HG03135 (cell line): Measurements from ENCODE around the gene ZDHHC5.
"Not testable (repeated sequence)": the region's sequence is repeated elsewhere in the genome, so short reads cannot be mapped to it uniquely, and the experiment has no call there.

Source experiments
- ATAC-seq: cut with Tn5 transposase; IDR thresholded peaks from one replicate; pipeline ENCODE4 v1.9.1; 2021; ENCODE audit warnings: mild to moderate bottlenecking, moderate library complexity; ENCODE audit not compliant: unreplicated experiment

Gene ZDHHC5

DNA sequence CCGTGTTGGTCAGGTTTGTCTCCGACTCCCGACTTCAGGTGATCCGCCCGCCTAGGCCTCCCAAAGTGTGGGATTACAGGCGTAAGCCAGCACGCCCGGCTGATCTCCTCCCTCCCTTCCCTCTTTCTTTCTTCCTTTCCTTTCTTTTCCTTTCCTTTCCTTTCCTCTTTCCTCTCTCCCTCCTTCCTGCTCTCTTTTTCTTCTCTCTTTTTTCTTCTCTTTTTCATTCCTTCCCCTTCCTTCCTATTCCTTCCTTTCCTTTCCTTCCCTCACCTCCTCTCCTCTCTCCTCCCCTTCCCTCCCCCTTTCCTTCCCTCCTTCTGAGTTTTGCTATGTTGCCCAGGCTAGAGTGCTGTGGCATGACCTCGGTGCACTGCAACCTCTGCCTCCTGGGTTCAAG lies 3.9 kb upstream of the ZDHHC5 start:
- ATAC-seq, result no peak

DNA sequence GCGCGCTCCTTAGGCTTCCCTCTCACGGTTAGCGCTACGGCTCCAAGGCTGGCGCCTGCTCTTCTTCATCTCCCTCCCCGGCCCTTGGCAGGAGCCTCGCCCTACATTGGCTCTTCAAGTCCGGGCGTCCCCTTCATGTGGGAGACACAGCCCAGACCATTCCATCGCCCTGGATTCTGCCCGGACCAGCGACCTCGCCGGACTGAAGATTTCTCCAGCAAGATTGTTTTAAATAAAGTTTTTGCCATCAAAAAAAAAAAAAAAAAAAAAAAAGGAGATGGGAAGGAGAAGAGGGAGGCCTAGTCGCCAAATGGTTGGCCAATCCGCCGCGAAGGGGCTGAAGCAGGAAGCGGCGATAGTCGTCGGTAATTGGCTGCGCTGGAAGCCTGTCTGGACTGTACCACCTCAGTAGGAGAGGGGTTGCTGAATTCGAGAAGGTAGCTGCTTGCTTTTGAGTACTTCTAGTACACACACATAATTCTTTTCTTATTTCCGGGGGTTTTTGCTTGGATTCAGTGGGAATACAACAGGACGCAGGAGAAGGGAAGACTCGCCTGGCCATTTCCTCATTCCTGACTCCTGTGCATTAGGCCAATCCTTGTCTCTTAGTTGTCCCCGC lies 688 bp upstream of the ZDHHC5 start:
- ATAC-seq, result peak; percentile 67

DNA sequence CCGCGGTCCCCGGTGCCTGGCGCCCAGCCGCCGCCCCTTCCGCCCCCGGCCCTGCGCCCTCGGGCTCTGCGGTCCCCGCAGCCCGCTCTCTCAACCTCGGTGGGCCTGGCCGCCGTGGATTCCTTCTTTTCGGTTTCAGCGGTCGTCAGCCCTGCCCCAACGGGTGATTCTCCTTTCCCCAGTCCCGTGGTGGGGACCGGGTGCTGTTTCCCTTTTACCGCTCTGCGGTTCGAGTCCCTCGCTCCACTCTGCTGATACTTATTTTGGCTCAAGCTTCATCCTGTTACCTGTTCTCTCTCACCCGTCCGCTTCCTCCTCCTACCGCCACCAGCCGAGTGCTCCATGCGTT lies 494 bp downstream of the ZDHHC5 start:
- peak; percentile 14 for ATAC-seq

DNA sequence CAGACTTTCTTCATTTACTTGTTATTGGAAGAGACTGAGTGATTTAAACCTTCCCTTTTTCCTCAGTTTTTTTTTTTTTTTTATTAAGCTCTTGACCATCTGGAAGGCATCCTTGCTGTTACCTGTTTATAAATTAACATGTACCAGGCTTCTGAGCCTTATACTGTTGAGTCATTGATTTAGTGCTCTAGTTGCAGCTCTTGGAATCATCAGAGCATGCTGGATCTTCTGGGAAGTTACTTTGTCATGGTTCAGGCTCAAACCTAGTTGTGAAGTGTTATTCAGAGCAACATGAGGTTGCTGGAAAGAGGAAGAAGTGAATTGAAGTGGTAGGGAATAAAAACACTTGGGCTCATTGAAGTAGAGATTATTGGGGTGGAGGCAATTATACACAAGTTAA lies 6.3 kb downstream of the ZDHHC5 start:
- no peak for ATAC-seq

DNA sequence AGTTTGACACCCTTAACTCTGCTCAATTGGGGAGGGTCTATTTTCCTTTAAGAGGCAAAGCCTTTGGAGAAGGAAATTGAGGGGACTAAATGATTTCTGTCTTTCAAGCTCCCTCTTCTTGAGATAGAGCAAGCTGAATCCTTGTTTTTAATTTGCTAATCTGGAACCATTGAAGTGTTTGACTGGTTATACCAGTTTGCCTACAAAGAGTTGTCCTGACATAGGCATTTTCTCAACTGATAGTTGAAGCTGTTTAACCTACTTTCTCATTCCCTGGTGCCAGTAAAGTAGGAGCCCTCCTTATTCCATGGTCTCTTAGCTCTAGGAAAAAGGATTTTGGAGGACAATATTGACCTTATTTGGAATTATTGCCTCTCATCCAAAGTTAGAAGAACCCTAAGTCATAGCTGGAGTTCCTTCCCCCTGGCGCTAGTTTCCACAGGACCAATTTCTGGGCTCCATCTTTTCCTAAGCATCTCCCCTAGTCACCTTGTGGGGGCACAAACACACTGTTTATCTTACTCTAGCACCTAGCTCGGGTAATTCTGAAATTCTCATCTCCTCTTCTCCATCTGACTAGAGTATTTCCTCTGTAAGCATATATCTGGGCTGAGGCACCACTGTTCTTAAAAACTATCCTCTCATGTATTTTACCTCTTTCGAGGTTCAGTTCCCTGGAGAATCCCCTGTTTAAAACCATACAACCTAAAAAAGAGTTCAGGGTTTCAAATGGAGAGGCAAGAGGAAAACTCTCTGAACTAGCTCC lies 7.4 kb downstream of the ZDHHC5 start:
- ATAC-seq, result no peak

DNA sequence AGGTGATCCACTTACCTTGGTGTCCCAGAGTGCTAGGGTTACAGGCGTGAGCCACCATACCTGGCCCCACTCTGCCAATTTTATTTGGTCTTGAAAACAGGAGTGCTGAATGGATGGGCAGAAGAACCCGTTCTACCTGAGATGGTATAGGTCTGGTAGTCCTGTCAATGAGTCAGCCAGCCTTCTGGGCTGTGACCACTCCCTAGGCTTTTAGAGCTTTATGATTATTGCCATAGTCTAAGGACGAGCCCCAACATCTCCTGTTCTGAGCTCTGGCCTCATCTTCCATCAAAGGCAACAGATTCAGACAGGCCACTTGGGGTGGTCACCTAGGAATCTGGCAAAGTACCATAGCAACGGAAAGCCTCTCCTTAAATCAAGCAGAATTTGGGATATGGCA lies 11.5 kb downstream of the ZDHHC5 start:
- no peak for ATAC-seq

DNA sequence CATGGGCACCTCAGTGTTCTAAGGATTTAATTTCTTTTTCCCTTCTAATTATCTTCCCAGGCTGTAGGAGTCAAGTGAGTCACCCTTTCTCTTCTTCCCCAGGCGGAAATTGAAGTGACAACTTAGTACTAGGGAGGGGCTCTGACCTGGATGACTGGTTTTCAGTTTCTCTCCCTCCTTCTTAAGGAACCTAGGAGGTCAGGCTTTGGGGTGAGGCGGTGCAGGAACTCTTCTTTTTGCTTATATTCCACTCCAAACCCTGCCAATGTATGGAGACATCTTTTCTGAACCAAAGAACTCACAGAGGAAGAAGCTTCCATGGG lies 12.6 kb downstream of the ZDHHC5 start:
- no peak for ATAC-seq

DNA sequence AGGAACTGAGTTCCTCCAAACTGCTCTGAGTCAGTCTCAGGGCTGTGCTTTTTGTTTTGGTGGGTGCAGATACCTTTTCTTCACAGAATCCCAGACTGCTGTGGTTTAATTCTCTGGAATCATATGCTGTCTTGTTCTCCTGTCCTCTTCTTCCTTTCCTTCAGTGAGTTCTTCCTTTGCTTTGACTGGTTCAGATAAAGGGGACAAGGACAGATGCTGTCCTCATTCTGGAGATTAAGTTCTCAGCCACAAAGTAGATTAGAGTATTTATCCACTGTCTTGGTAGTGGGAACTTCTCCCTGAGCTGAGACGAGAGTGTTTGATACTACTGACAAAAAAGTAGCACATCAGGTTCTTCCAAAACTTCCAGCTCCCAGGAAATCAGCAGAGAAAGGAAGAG lies 13.3 kb downstream of the ZDHHC5 start:
- no peak for ATAC-seq

DNA sequence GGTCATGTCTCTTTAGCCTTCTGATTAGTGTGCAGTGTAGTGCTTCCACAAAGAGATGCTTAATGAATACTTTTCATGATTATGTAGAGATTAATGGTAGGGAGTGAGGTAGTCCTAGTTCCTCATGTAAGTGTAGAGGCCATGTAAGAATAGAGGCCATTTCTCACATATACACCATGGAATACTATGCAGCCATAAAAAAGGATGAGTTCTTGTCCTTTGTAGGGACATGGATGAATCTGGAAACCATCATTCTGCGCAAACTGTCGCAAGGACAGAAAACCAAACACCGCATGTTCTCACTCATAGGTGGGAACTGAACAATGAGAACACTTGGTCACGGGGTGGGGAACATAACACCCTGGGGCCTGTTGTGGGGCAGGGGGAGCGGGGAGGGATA lies 22.6 kb downstream of the ZDHHC5 start:
- not testable (repeated sequence) for ATAC-seq

DNA sequence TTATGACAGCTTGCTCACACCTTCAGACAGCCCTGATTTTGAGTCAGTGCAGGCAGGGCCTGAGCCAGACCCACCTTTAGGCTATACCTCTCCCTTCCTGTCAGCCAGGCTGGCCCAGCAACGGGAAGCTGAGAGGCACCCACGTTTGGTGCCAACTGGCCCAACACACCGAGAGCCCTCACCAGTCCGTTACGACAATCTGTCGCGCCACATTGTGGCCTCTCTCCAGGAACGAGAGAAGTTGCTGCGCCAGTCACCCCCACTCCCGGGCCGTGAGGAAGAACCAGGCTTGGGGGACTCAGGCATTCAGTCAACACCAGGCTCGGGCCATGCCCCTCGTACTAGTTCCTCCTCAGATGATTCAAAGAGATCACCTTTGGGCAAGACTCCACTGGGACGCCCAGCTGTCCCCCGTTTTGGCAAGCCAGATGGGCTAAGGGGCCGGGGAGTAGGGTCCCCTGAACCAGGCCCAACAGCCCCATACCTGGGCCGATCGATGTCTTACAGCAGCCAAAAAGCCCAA lies 31.0 kb downstream of the ZDHHC5 start:
- no peak for ATAC-seq

DNA sequence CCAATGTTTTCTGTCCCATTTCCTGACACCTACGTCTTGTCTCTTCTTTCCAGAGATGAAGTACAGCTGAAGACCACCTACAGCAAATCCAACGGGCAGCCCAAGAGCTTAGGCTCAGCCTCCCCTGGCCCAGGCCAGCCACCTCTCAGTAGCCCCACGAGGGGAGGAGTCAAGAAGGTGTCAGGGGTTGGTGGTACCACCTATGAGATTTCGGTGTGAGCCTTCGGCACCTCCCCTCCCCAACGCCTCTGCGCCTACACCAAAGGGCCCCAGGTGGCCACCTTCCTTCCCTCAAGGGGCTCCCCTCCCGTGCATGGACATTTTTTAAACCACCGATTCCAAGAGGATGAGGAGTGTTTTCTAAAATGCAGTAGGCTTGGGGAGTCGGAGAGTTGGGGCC lies 31.9 kb downstream of the ZDHHC5 start:
- ATAC-seq, result no peak

DNA sequence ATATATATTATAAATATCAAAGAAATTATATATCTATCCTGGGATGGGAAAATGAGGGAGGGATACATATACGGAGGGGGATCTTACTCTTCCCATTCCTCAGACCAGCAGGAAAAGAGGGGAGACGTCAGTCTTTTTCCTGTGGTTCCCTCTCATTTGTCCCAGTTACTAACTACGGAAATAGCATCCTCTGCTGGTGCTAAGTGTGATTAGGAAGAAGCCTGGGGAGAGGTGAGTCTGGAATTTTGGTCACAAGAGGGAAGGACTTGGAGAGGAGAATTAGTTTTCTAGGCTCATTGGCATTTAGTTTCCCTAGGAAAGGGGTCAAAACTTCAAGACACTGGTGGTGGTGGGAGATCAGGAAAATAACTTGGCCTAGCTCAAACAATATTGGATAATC lies 32.5 kb downstream of the ZDHHC5 start:
- ATAC-seq, result no peak

DNA sequence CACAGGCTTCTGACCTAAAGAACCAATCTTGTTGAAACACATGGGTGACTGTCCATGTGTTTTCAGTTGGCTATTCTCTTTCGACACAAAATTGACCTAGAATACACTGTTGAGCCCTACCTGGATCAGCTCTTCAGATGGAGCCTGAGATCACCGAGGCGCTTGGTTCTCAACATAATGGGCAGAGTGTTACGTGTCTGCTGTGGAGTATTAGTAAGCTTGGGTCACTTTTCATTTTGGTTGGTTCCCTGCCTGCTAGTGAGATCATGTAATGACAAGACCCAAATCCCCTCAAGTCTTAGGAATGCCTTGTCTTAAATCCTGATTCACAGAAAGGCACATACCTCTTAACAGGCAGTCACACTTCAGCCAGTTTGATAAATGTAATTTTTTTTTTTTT lies 35.4 kb downstream of the ZDHHC5 start:
- ATAC-seq, result no peak

DNA sequence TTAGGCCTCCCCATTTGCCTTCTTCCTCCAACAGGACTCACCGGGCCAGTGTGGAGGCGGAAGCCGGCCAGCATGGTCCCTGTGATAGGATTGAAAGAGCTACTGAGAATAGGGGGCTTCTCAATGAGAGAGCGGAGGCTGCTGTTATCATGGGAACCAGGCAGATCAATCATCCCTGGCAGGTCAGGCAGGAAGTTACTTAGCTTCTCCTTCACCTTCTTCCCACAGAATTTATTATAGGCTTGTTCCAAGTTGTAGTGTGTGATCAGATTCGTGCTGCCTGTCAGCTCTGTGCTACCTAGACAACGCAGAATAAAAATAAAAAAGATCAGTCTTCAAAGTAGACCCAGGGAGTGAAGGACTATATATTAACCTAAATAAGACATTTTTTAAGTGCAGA lies 37.0 kb downstream of the ZDHHC5 start:
- no peak for ATAC-seq

DNA sequence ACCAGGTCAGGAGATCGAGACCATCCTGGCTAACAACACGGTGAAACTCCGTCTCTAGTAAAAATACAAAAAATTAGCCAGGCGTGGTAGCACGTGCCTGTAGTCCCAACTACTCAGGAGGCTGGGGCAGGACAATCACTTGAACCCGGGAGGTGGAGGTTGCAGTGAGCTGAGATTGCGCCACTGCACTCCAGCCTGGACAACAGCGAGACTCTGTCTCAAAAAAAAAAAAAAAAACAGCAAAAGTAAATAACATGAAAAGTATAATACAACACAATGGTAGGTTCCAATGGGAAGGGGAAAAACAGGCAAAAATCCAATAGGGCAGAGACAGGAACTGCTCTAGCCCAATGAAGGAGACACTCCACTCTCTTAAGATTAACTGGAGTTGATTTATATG lies 37.5 kb downstream of the ZDHHC5 start:
- ATAC-seq, result not testable (repeated sequence)

DNA sequence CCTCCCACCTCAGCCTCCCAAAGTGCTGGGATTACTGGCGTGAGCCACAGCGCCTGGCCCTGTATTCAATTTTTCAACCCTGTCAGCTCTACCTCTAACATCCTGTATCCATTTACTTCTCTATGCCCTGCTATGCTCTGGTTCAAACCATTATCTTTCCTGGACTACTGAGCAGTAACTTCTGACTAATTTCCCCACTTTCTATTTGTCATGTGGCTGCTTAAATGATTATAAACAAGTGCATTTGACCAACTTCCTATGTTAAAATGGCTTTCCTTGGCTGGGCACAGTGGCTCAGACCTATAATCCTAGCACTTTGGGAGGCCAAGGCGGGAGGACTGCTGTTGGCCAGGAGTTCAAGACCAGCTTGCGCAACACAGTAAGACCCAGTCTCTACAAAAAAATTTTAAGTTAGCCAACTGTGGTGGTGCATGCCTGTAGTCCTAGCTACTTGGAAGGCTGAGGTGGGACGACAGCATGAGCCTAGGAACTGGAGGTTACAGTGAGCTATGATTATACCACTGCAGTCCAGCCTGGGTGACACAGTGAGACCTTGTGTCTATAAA lies 42.0 kb downstream of the ZDHHC5 start:
- no peak for ATAC-seq

DNA sequence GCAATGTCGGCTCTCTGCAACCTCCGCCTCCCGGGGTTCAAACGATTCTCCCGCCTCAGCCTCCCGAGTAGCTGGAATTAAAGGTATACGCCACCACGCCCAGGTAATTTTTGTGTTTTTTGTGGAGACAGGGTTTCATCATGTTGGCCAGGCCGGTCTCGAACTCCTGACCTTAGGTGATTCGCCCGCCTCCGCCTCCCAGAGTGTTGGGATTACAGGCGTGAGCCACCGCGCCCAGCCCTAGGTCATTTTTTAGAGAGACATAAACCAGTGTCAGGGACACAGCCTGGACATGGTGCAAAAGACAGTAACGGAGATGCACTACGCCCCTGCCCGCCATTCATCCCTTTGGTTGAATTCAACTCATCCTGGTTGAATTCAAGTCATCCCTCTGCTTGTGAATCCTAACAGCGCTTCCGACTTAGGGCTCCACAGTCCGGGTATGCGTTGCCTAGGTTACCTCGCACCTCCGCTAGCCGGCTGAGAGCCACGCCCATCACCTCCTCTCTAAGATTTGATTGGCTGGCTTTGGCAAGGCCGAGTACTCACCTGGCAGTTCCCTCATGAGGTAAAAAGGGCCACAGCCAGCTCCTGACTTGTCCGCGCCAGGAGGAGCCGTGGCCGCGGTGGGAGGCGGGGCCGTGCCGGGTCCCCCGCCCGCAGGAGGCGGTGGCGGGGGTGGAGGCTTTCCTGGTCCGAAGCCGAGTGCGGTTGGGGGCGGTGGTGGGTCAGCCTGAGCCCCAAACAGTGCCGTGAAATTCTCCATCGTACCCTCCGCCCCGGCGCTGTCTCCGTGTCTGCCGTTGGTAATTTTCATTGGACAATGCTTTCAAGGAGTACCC lies 43.7 kb downstream of the ZDHHC5 start, which contains the start of gene MED19:
Gene MED19 (minus strand): TSS at position 802 of the 842 bp plus-strand sequence. CDS start 36 bp downstream, at position 766.
- ATAC-seq, result peak; percentile 41

DNA sequence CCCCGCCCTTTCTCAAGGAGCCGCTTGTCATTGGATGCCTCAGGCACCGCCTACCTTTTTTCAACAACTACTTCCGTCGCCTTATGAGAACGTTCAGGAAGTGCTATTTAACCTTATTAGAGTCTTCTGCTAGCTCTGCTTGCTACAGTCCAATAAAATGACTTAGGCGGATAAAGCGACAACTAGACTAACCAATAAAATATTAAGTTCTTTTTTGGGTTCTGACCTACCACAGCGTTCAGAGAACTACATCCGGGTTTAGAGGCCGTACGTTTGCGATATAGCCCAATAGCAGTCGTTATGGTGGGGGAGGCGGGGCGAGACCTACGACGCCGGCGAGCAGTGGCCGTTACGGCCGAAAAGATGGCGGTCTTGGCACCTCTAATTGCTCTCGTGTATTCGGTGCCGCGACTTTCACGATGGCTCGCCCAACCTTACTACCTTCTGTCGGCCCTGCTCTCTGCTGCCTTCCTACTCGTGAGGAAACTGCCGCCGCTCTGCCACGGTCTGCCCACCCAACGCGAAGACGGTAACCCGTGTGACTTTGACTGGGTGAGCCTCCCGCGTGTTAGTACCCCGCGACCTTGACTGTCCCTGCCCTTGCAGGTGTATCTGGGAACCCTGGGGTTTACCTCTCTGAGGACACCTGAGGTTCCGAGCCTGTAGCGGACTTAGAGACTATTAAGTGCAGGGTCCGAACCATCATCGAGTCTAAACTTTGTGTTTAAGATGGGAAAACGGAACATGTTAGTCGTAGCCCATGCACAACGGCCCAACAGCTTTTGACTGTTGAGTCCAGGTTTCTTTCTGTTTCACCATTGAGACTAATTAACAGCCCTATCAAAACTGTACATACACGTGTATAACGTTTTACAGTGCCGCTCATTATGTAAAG lies 44.6 kb downstream of the ZDHHC5 start, which contains the start of gene TMX2:
Gene TMX2 (plus strand): TSS at position 338 of the 895 bp plus-strand sequence. CDS start 26 bp downstream, at position 364.
- ATAC-seq, result peak; percentile 96

DNA sequence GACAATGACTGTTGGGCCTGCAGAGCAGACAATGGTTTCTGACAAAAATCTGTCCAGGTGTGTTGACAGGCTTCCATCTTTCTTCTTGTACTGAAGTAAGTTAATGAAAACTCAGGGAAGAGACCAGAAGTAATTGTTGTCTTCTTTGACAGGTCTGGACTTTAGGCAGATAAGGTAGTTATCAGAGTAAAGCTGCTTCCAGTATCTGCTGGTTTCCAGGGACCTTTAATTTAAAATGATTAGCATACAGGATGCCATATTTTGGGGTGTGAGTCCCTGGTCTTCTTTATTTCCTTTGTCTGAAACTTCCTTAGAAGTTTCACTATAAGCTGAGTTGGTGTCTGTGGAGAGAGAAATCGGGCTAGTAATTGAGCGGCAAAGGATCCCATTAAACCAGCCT lies 45.9 kb downstream of the ZDHHC5 start:
- ATAC-seq, result no peak

DNA sequence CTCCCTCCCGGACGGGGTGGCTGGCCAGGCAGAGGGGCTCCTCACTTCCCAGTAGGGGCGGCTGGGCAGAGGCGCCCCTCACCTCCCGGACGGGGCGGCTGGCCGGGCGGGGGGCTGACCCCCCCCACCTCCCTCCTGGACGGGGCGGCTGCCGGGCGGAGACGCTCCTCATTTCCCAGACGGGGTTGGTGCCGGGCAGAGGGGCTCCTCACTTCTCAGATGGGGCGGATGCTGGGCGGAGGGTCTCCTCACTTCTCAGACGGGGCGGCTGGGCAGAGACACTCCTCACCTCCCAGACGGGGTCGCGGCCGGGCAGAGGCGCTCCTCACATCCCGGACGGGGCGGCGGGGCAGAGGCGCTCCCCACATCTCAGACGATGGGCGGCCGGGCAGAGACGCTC lies 48.8 kb downstream of the ZDHHC5 start:
- ATAC-seq, result not testable (repeated sequence)
